PC-3 (cell line): ENCODE measurements around the gene ZNF106. TPM values are rescaled to one million over a fixed set of nuclear protein-coding genes. Genes with fewer than 3 reads are reported as not detected.

Source experiments
- ATAC-seq: fragments of 200-7000 bp; cut with Tn5 transposase; 2 replicates; pipeline ENCODE4 v1.9.1; 2020; ENCODE audit warnings: mild to moderate bottlenecking, moderate library complexity
- BruUV-seq: library from RNA; stranded (reverse); fragments of 400-500 nt; replicated peaks from 2 replicates; lab custom pipeline; 2021; lab: Mats Ljungman, UMichigan
- CTCF ChIA-PET: fragments of 300-600 bp; sonication (Branson Sonifier 250); formaldehyde crosslinking; loops from one replicate; lab custom pipeline; 2022; ENCODE audit warnings: antibody characterized with exemption; lab: Charles Lee
- POLR2A ChIA-PET: fragments of 300-600 bp; sonication (Branson Sonifier 250); formaldehyde crosslinking; loops from one replicate; lab custom pipeline; 2022; ENCODE audit warnings: antibody characterized with exemption; ENCODE audit not compliant: unreplicated experiment; lab: Charles Lee
- DNase-seq: peaks from one replicate; pipeline ENCODE4 v3.0.0-alpha.2; 2015
- H2AFZ ChIP-seq: fragments of 300-600 bp; sonication (generic); 2 replicates; pipeline ENCODE4 v1.6.0; 2016; ENCODE audit warnings: antibody characterized with exemption, low read length
- H3F3A ChIP-seq: fragments of 300-600 bp; sonication (generic); one replicate; pipeline ENCODE4 v1.6.0; 2017; ENCODE audit warnings: antibody characterized with exemption, low read length, control low read depth, mild to moderate bottlenecking; ENCODE audit not compliant: unreplicated experiment
- H3K27ac ChIP-seq: fragments of 300-600 bp; sonication (generic); 2 replicates; pipeline ENCODE4 v1.5.1; 2016; ENCODE audit warnings: mild to moderate bottlenecking, low read length
- H3K27me3 ChIP-seq: fragments of 300-600 bp; sonication (generic); 2 replicates; pipeline ENCODE4 v1.6.1; 2016; ENCODE audit warnings: low read length, mixed read lengths
- H3K36me3 ChIP-seq: fragments of 300-600 bp; sonication (generic); 2 replicates; pipeline ENCODE4 v1.6.1; 2016; ENCODE audit warnings: low read depth, mixed run types, low read length, mixed read lengths
- H3K4me1 ChIP-seq: fragments of 300-600 bp; sonication (generic); 2 replicates; pipeline ENCODE4 v1.5.1; 2016; ENCODE audit warnings: low read length; ENCODE audit not compliant: insufficient read depth
- H3K4me2 ChIP-seq: fragments of 300-600 bp; sonication (generic); 2 replicates; pipeline ENCODE4 v1.6.0; 2016; ENCODE audit warnings: low read length
- H3K4me3 ChIP-seq: fragments of 300-600 bp; sonication (generic); 2 replicates; pipeline ENCODE4 v1.5.1; 2016; ENCODE audit warnings: mild to moderate bottlenecking, low read length, mixed read lengths
- H3K79me2 ChIP-seq: fragments of 300-600 bp; sonication (generic); 2 replicates; pipeline ENCODE4 v1.6.1; 2017; ENCODE audit warnings: low read length, mixed read lengths
- H3K9ac ChIP-seq: fragments of 300-600 bp; sonication (generic); 2 replicates; pipeline ENCODE4 v1.6.0; 2016; ENCODE audit warnings: mild to moderate bottlenecking, low read length
- H3K9me2 ChIP-seq: fragments of 300-600 bp; sonication (generic); replicated peaks from 2 replicates; pipeline ENCODE4 v1.6.1; 2016; ENCODE audit warnings: mixed run types, low read length, mixed read lengths
- H3K9me3 ChIP-seq: fragments of 300-600 bp; sonication (generic); 2 replicates; pipeline ENCODE4 v1.6.1; 2016; ENCODE audit warnings: low read length, mixed read lengths
- H4K20me1 ChIP-seq: fragments of 300-600 bp; sonication (generic); 2 replicates; pipeline ENCODE4 v1.6.1; 2016; ENCODE audit warnings: low read length, mixed read lengths
- CTCF ChIP-seq: fragments of 300-600 bp; sonication (generic); conservative IDR thresholded peaks from 2 replicates; pipeline ENCODE4 v1.5.1; 2017; ENCODE audit warnings: antibody characterized with exemption, low read depth, mild to moderate bottlenecking, low read length
- EZH2 ChIP-seq: fragments of 300-600 bp; sonication (generic); IDR thresholded peaks from one replicate; pipeline ENCODE4 v1.6.1; 2017; ENCODE audit warnings: antibody characterized with exemption, mild to moderate bottlenecking, low read length; ENCODE audit not compliant: unreplicated experiment
- EZH2phosphoT487 ChIP-seq: fragments of 300-600 bp; sonication (generic); IDR thresholded peaks from 2 replicates; pipeline ENCODE4 v1.6.1; 2018; ENCODE audit warnings: mild to moderate bottlenecking, antibody characterized with exemption, low read length, borderline replicate concordance
- intact Hi-C: fragments of 100-400 bp; cut with micrococcal nuclease; formaldehyde crosslinking; loops from 2 replicates; pipeline ENCODE4 v1.9.0; 2023
- total RNA-seq: library from RNA; depleted of rRNA; stranded (reverse); fragments of >200 nt; gene quantifications from 2 replicates; pipeline ENCODE4 v1.2.3, GENCODE V29; 2014

ZNF106 gene
- total RNA-seq, 1 experiment from 2014 or later = 25.6 TPM

GRCh38 chr15:42409011-42409410 lies 81.9 kb downstream of the ZNF106 start:
- no peaks in the 10 kb centered on the region for H3K9me2 ChIP-seq
- CTCF ChIA-PET = no interaction called here
- H2AFZ ChIP-seq = no peak overlapping the region
- DNase-seq (no peak), ATAC-seq (no peak)
- no peak overlapping the region for H3K4me2 ChIP-seq
- no peak overlapping the region for H3K27ac ChIP-seq
- no peaks in the 10 kb centered on the region for H3K9me3 ChIP-seq
- H3K9ac ChIP-seq = no peak overlapping the region
- BruUV-seq = no TSS peak
- H4K20me1 ChIP-seq = no peaks in the 10 kb centered on the region
- intact Hi-C loops = no loop called here
- TF ChIP-seq EZH2 = no peak
- TF ChIP-seq CTCF = no peak
- no peak for TF ChIP-seq EZH2phosphoT487
- H3K27me3 ChIP-seq = no peaks in the 10 kb centered on the region
- H3K79me2 ChIP-seq = no peaks in the 10 kb centered on the region
- H3K4me3 ChIP-seq = no peak overlapping the region
- no peaks in the 10 kb centered on the region for H3K4me1 ChIP-seq
- POLR2A ChIA-PET = no interaction called here
- H3K36me3 ChIP-seq = peaks cover 7% of the 10 kb centered on the region
- no peaks in the 10 kb centered on the region for H3F3A ChIP-seq

GRCh38 chr15:42408178-42408577 lies 82.8 kb downstream of the ZNF106 start:
- Histone ChIP-seq H3K27ac (no peak overlapping the region), H3K4me1 (no peaks in the 10 kb centered on the region), H3F3A (no peaks in the 10 kb centered on the region), H3K79me2 (no peaks in the 10 kb centered on the region), H3K9me2 (no peaks in the 10 kb centered on the region), H3K9ac (no peak overlapping the region), H3K9me3 (no peaks in the 10 kb centered on the region), H2AFZ (no peak overlapping the region), H3K4me3 (no peak overlapping the region), H3K36me3 (peaks cover 7% of the 10 kb centered on the region), H3K4me2 (no peak overlapping the region), H3K27me3 (no peaks in the 10 kb centered on the region), H4K20me1 (no peaks in the 10 kb centered on the region)
- TF ChIP-seq EZH2 (no peak), CTCF (no peak)
- DNase-seq = no peak
- ChIA-PET CTCF (no interaction called here), POLR2A (no interaction called here)
- BruUV-seq = no TSS peak
- ATAC-seq = no peak
- intact Hi-C loops = no loop called here

GRCh38 chr15:42405863-42406482 lies 85.0 kb downstream of the ZNF106 start:
- no TSS peak for BruUV-seq
- Histone ChIP-seq H4K20me1 (no peaks in the 10 kb centered on the region), H3K36me3 (no peaks in the 10 kb centered on the region), H3K4me3 (no peak overlapping the region), H3K79me2 (no peaks in the 10 kb centered on the region), H3K9me2 (no peaks in the 10 kb centered on the region), H3F3A (no peaks in the 10 kb centered on the region), H3K9ac (no peak overlapping the region), H3K4me1 (no peaks in the 10 kb centered on the region), H3K27me3 (no peaks in the 10 kb centered on the region), H3K4me2 (no peak overlapping the region), H3K9me3 (no peaks in the 10 kb centered on the region), H3K27ac (no peak overlapping the region), H2AFZ (no peak overlapping the region)
- ATAC-seq = no peak
- POLR2A ChIA-PET = no interaction called here
- intact Hi-C loops = no loop called here
- CTCF ChIA-PET = no interaction called here
- no peak for TF ChIP-seq CTCF
- DNase-seq = no peak
